Measurements from ENCODE around the gene BLACAT1.
"Not testable (repeated sequence)": the region's sequence is repeated elsewhere in the genome, so short reads cannot be mapped to it uniquely, and the experiment has no call there.

- not testable (repeated sequence) for TF ChIP-seq CTCF, POLR2A, POLR2AphosphoS5 (IDR thresholded peaks at IDR 0.05)
Observed at GRCh38 chr1:205406252-205406651, 49.6 kb downstream of the BLACAT1 start.

Measured in gastroesophageal sphincter (tissue), 3 donors.